HG03139 (cell line): ENCODE data around the gene FOXC2.

Source experiments
- ATAC-seq: cut with Tn5 transposase; IDR thresholded peaks from one replicate; pipeline ENCODE4 v1.9.1; 2021; ENCODE audit not compliant: unreplicated experiment

The FOXC2 gene

DNA sequence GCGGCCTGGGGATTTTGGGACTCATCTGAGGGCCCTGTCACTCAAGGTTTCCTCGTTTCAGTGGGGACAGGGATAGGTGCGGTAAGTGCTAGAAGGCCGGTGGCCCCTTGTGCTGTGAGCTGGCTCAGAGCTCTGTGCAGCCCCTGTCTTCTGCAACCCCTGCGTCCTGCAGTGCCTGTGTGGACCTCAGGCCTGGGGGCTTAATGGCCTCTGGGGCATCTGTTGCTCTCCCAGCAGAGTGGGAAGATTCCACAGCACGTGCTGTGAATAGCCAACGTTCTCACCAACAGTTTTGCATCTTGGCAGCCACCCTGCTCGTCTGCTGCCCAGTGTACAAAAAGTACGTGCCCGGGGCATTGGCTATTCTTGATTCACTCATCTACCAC is 4.9 kb downstream of the FOXC2 start:
- no peak for ATAC-seq

DNA sequence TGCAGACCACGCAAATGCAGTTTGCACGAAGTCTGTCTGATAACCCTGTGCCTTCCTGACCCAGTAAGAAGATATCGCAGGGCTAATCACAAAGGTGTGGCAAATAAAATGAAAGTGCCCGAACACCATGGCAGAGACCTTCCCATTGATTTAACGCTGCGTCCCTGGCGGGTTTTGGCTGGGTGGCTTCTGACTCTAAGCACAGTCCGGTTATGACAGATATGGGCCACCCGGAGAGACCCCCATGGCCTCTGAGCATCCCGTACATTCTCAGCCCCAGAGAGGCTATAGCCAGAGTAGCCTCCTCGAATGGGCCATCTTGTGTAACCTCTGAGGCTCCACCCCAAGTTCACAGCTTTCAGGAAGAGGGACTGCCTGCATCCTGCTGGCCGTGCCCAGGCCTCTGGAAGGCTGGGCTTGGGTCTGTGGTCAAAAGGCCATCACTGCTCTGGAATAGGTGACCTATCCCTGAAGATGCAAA is 5.5 kb downstream of the FOXC2 start:
- no peak for ATAC-seq

GRCh38 chr16:86572606-86573005 is 6.0 kb downstream of the FOXC2 start:
- no peak for ATAC-seq

GRCh38 chr16:86573215-86573614 is 6.6 kb downstream of the FOXC2 start:
- no peak for ATAC-seq

DNA sequence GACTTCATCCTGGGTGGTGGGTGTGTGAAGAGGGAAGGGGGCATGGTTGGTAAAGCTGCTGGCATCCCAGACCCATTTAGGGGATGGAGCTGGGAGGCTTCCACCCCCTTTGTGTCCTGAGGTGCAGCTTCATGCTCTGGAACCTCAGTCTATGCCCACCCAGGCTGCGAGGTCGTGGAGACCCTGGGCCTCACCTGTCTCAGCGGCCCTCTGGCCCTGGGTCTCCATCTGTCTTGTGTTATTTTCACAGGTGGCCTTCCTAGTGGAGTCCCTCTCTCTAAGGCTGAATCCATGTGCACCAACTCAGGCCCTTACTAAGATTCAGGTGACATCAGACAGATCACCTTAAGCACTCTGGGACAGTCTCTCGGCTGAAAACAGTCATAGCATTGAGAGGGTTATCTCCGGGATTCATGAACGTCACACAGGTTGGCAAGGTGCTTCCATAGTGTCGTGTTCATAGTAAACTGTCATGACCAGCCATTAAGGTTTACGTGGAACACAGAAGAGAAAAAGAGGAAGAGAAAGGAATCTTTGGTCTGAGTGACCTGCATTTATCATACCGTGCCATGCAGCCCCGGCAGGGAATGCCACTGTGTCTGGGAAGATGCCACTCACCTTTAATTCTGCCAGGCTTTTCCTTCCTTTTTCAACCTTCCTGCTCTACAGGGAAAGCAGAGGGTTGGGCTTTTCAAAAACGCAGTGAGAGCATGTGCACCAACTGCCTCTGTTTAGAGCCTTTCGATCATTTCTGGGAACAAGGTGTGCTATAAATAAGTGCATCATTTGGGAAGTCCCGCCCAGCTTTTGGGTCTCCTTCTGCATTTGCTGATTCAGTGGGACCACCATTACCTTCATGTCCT is 7.2 kb downstream of the FOXC2 start:
- ATAC-seq = no peak

- ATAC-seq = no peak
Measured at GRCh38 chr16:86574646-86575045, 8.0 kb downstream of the FOXC2 start.

GRCh38 chr16:86575095-86575685 is 8.6 kb downstream of the FOXC2 start:
- no peak for ATAC-seq

- ATAC-seq = no peak
Measured at GRCh38 chr16:86575754-86576557, 9.3 kb downstream of the FOXC2 start.

DNA sequence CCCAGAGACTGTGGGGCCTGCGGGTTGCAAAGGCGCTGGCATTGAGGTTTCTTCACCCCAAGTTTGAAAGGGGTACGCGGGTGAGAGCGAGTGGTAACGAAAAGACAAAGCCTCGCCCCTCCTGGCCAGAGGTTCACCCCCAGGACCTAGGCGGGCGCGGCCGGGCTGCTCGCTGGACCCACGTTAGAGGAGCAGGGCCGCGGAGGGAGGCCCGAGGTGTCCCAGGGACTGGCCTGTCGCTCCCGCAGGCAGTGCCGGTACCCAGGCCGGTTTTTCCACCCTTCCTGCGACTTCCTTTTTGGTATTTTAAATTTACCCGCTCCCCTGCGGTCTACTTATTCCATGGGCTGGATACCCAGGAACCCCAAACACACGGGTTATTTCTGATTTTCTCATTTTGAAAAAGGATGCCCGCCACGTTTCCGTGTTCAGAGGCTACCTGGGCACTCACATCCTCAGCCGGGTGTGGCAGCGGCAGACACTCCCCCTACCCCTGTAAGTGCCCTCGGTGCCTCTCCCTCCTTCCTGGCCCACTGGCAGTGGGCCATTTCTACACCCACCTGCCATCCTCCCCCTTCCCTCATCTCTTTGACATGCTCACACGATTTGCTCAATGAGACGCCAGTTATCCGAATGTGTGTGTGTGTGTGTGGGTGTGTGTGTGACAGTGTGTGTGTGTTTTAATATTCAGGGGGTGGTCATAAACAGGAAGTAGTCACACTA is 10.1 kb downstream of the FOXC2 start:
- no peak for ATAC-seq

GRCh38 chr16:86577314-86577971 is 10.8 kb downstream of the FOXC2 start:
- ATAC-seq = no peak

- no peak for ATAC-seq
Measured at GRCh38 chr16:86578061-86578599, 11.5 kb downstream of the FOXC2 start, which contains the start of gene FOXL1. Gene FOXL1, plus strand, starts transcription at chr16:86578549. Its CDS starts 175 bp downstream, at chr16:86578724.

DNA sequence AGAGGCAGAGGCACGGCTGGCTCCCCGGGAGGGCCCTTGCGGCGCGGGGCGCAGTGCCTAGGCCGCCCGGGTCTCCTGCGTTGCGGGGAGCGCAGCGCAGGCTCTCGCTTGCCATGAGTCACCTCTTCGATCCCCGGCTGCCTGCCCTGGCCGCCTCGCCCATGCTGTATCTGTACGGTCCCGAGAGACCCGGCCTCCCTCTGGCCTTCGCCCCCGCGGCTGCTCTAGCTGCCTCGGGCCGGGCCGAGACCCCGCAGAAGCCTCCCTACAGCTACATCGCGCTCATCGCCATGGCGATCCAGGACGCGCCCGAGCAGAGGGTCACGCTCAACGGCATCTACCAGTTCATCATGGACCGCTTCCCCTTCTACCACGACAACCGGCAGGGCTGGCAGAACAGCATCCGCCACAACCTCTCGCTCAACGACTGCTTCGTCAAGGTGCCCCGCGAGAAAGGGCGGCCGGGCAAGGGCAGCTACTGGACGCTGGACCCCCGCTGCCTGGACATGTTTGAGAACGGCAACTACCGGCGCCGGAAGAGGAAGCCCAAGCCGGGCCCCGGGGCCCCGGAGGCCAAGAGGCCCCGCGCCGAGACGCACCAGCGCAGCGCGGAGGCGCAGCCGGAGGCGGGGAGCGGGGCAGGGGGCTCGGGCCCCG is 12.1 kb downstream of the FOXC2 start:
- no peak for ATAC-seq

DNA sequence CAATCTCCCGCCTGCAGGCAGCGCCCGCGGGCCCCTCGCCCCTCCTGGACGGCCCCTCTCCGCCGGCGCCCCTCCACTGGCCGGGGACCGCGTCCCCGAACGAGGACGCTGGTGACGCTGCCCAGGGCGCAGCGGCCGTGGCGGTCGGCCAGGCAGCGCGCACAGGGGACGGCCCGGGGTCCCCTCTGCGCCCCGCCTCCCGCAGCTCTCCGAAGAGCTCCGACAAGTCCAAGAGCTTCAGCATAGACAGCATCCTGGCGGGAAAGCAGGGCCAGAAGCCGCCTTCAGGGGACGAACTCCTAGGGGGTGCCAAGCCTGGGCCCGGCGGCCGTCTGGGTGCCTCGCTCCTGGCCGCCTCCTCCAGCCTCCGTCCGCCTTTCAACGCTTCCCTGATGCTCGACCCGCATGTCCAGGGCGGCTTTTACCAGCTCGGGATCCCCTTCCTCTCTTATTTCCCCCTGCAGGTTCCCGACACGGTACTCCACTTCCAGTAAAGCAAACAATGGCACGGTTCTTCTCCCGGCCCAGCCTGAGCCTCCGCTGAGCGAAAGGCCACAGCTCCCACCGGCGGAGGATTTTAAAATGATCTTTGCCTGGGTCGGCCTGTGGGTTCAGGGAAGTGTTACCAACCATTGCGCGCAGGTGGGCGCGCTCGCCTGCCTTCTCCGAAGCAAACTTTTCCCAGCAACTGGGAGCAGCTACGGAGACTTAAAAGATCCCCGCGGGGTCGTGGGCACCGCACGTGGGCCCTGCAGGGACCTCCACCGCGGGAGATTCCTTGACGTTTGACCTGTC is 12.8 kb downstream of the FOXC2 start:
- ATAC-seq = no peak

GRCh38 chr16:86580063-86580790 is 13.6 kb downstream of the FOXC2 start:
- no peak for ATAC-seq

- no peak for ATAC-seq
Measured at GRCh38 chr16:86580791-86581170, 14.2 kb downstream of the FOXC2 start.

DNA sequence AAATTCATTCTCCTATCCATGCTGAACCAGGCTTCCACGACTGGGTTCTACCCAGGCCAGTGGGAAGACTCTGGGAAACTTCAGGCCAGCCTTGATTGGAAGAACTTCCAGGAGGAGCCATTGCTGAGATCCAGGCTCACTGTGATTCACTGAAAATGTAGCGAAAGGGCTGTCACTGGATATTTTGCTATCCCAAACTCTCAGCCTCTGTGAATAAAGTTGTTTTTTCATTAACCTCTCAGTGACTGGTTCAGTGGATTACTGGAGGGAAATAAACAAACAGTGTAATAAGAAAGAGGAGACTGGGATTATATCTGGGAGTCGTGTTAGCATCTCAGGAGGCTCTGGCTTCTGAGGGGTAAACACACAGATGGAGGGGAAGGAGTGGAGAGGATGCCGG is 14.8 kb downstream of the FOXC2 start:
- no peak for ATAC-seq

- no peak for ATAC-seq
Measured at GRCh38 chr16:86584071-86584685, 17.5 kb downstream of the FOXC2 start.
